PC-3 (cell line): ENCODE measurements around the gene PLXNA2.

Source experiments
- CTCF ChIP-seq: fragments of 300-600 bp; sonication (generic); conservative IDR thresholded peaks from 2 replicates; pipeline ENCODE4 v1.5.1; 2017; ENCODE audit warnings: antibody characterized with exemption, low read depth, mild to moderate bottlenecking, low read length
- EZH2 ChIP-seq: fragments of 300-600 bp; sonication (generic); IDR thresholded peaks from one replicate; pipeline ENCODE4 v1.6.1; 2017; ENCODE audit warnings: antibody characterized with exemption, mild to moderate bottlenecking, low read length; ENCODE audit not compliant: unreplicated experiment
- EZH2phosphoT487 ChIP-seq: fragments of 300-600 bp; sonication (generic); IDR thresholded peaks from 2 replicates; pipeline ENCODE4 v1.6.1; 2018; ENCODE audit warnings: mild to moderate bottlenecking, antibody characterized with exemption, low read length, borderline replicate concordance

- no peak for TF ChIP-seq CTCF
- no peak for TF ChIP-seq EZH2
- TF ChIP-seq EZH2phosphoT487: no peak
Observed at GRCh38 chr1:208025031-208025430, 219.2 kb downstream of the PLXNA2 start.
